Liver (tissue), 9 donors: ENCODE data around the gene CYTL1. TPM values are rescaled to one million over a fixed set of nuclear protein-coding genes. Genes with fewer than 3 reads are reported as not detected.
A peak's percentile ranks its signal among the peaks of the same experiment; 100 is the strongest.

Experiments
- DNase-seq: peaks from one replicate; pipeline ENCODE4 v3.0.0-alpha.2; 2017; ENCODE audit warnings: low spot score
- H3K27ac ChIP-seq, 2 donors: one replicate each; pipeline ENCODE4 v1.7.0; 2013; ENCODE audit warnings: inconsistent platforms in 2 of 2, low read length in 2 of 2, control low read depth in 1 of 2, low read depth in 1 of 2, mild to moderate bottlenecking in 1 of 2
- H3K27me3 ChIP-seq, 4 donors: one replicate each; pipeline versions ENCODE4 v1.6.1 to v1.7.0; 2013; ENCODE audit warnings: low read length in 3 of 4, inconsistent platforms in 1 of 4, mild to moderate bottlenecking in 1 of 4, moderate library complexity in 1 of 4; ENCODE audit not compliant: control insufficient read depth in 4 of 4, insufficient read depth in 4 of 4
- H3K36me3 ChIP-seq, 4 donors: one replicate each; pipeline versions ENCODE4 v1.6.1 to v1.7.0; 2013; ENCODE audit warnings: low read length in 3 of 4, mild to moderate bottlenecking in 3 of 4, low read depth in 1 of 4, moderate library complexity in 1 of 4; ENCODE audit not compliant: control insufficient read depth in 4 of 4, insufficient read depth in 3 of 4
- H3K4me1 ChIP-seq, 4 donors: one replicate each; pipeline versions ENCODE4 v1.6.1 to v1.7.0; 2013; ENCODE audit warnings: low read length in 3 of 4, mild to moderate bottlenecking in 3 of 4, moderate library complexity in 1 of 4; ENCODE audit not compliant: control insufficient read depth in 4 of 4, insufficient read depth in 4 of 4
- H3K4me3 ChIP-seq, 3 donors: one replicate each; pipeline versions ENCODE4 v1.6.1 to v1.7.0; 2013; ENCODE audit warnings: low read length in 3 of 3, control low read depth in 1 of 3, low read depth in 1 of 3, mild to moderate bottlenecking in 1 of 3
- H3K9ac ChIP-seq, 2 donors: one replicate each; pipeline ENCODE4 v1.7.0; 2013; ENCODE audit warnings: low read length in 2 of 2, mild to moderate bottlenecking in 2 of 2, moderate library complexity in 2 of 2, control low read depth in 1 of 2, low read depth in 1 of 2
- H3K9me3 ChIP-seq, 4 donors: one replicate each; pipeline versions ENCODE4 v1.6.1 to v1.7.0; 2013; ENCODE audit warnings: low read length in 3 of 4; ENCODE audit not compliant: control insufficient read depth in 4 of 4
- EGR1 ChIP-seq, 2 donors: IDR thresholded peaks; 2 replicates each; pipeline ENCODE4 v1.6.1; 2016 to 2018; ENCODE audit warnings: antibody characterized with exemption in 2 of 2, low read depth in 2 of 2
- FOXA1 ChIP-seq: IDR thresholded peaks from 2 replicates; pipeline ENCODE4 v1.6.1; 2016; ENCODE audit warnings: antibody characterized with exemption
- GABPA ChIP-seq, 2 donors: IDR thresholded peaks in 1 of 2; conservative IDR thresholded peaks in 1 of 2; 2 replicates each; pipeline ENCODE4 v1.6.1; 2016; ENCODE audit warnings: antibody characterized with exemption in 2 of 2, mild to moderate bottlenecking in 1 of 2, moderate library complexity in 1 of 2
- HNF4A ChIP-seq, 2 donors: conservative IDR thresholded peaks; 2 replicates each; pipeline ENCODE4 v1.6.1; 2016; ENCODE audit warnings: antibody characterized with exemption in 2 of 2, mild to moderate bottlenecking in 2 of 2
- HNF4G ChIP-seq: IDR thresholded peaks from 2 replicates; pipeline ENCODE4 v1.6.1; 2016; ENCODE audit warnings: antibody characterized with exemption
- NR2F2 ChIP-seq: IDR thresholded peaks from 2 replicates; pipeline ENCODE4 v1.6.1; 2016; ENCODE audit warnings: antibody characterized with exemption
- RAD21 ChIP-seq, 2 donors: IDR thresholded peaks; 2 replicates each; pipeline ENCODE4 v1.6.1; 2016; ENCODE audit warnings: antibody characterized with exemption in 2 of 2, mild to moderate bottlenecking in 2 of 2
- RXRA ChIP-seq, 2 donors: IDR thresholded peaks; 2 replicates each; pipeline ENCODE4 v1.6.1; 2017 to 2018; ENCODE audit warnings: antibody characterized with exemption in 2 of 2, mild to moderate bottlenecking in 1 of 2
- YY1 ChIP-seq: IDR thresholded peaks from 2 replicates; pipeline ENCODE4 v1.6.1; 2016; ENCODE audit warnings: antibody characterized with exemption, mild to moderate bottlenecking
- WGBS: extraction: QIAGEN DNeasy Blood & Tissue Kit; methylation state at CpG from one replicate; pipeline ENCODE4 v1.1.7; 2013; 5-methylcytosine and 5-hydroxymethylcytosine counted together
- polyA plus RNA-seq, 2 donors: library from polyadenylated mRNA; stranded (reverse) in 1 of 2; unstranded in 1 of 2; fragments of 200-250 nt in 1 of 2; fragments of >200 nt in 1 of 2; fragmentation: Nextera tagmentation in 1 of 2; extraction: Ambion mirVana in 1 of 2; gene quantifications; one replicate each; pipeline versions ENCODE4 v1.2.1 to v1.2.3, GENCODE V29; 2013 to 2015
- total RNA-seq, 2 donors: library from RNA; depleted of rRNA; stranded (reverse); fragments of >200 nt; gene quantifications; one replicate each; pipeline ENCODE4 v1.2.3, GENCODE V29; 2014
- TF ChIP-seq, protein P1 (sequence below): IDR thresholded peaks from 2 replicates; pipeline ENCODE4 v1.6.1; 2016; ENCODE audit warnings: antibody characterized with exemption, mild to moderate bottlenecking
- TF ChIP-seq, protein P2 (sequence below): IDR thresholded peaks from 2 replicates; pipeline ENCODE4 v1.6.1; 2016; ENCODE audit warnings: antibody characterized with exemption
- TF ChIP-seq, protein P3 (sequence below): IDR thresholded peaks from 2 replicates; pipeline ENCODE4 v1.6.1; 2016; ENCODE audit warnings: antibody characterized with exemption
- TF ChIP-seq, protein P4 (sequence below): fragments of 150-350 bp; IDR thresholded peaks from 2 replicates; pipeline ENCODE4 v1.5.1; 2017; ENCODE audit warnings: improper control_type of control experiment, low read depth, low read length; ENCODE audit not compliant: missing input control
- donor health status: healthy.
- donor health status: healthy.
- donor health status: healthy.
- donor health status: healthy.
- donor health status: healthy.

CYTL1 gene
- total and polyA plus RNA-seq, 4 donors = 0.13 to 4.6 TPM; not detected in 2

DNA sequence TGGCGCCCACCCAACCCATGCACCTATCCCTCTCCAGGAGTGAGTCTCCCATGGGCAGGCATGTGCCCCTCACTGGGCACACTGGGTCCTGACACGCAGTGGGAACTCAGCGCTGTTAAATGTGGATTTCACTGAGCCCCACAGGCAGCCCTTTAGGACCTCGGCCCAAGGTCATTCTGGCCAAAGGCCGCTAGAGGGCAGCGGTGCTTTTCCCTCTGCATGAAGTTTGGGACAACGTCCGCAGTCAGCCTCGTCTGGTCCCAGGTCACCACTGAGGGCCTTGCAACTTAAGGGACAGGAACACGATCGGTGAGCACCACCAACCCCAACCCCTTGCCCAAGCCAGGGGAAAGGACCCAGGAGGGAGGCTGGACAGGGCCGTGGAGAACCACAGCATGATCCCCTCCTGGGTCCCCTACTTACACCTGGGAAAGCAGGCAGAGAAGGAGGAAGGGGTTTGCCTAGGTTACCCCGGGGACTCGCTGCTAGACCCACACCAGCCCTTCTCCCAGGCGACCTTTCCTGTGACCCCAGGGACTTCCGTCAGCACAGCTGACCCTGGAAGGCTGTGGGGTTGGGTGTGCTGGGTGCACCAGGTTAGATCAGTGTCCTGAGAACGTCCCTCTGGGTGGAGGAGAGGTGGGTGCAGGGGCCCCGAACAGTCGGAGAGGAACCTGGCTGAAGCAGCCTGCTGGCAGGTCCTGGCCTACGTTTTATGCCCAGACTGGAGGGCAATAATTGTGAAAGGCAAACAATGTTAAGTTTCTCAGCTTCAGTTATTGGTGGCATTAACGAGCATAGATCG, 24.0 kb downstream of the CYTL1 start:
- Histone ChIP-seq H3K4me3 (no peak overlapping the region), H3K27me3 (peaks cover 0 to 3% (median 0%) of the 10 kb centered on the region in 4 donors), H3K36me3 (no peaks in the 10 kb centered on the region), H3K9ac (no peak overlapping the region), H3K4me1 (no peaks in the 10 kb centered on the region), H3K9me3 (no peaks in the 10 kb centered on the region), H3K27ac (no peak overlapping the region)
- DNase-seq = peak; percentile 75
- 27% methylated on average over 22 of the region's 22 CpGs for WGBS
- TF ChIP-seq NR2F2 (peak; percentile 17), HNF4A (conservative IDR thresholded peaks at IDR 0.05) (no peak), RAD21 (IDR thresholded peaks at IDR 0.05) (peak; percentile 81 to 88), HNF4G (no peak), FOXA1 (no peak), EGR1 (IDR thresholded peaks at IDR 0.05; ENCODE audit: low read depth in 2 of 2) (no peak), YY1 (no peak), RXRA (IDR thresholded peaks at IDR 0.05) (no peak)
- TF ChIP-seq, protein P1, sequence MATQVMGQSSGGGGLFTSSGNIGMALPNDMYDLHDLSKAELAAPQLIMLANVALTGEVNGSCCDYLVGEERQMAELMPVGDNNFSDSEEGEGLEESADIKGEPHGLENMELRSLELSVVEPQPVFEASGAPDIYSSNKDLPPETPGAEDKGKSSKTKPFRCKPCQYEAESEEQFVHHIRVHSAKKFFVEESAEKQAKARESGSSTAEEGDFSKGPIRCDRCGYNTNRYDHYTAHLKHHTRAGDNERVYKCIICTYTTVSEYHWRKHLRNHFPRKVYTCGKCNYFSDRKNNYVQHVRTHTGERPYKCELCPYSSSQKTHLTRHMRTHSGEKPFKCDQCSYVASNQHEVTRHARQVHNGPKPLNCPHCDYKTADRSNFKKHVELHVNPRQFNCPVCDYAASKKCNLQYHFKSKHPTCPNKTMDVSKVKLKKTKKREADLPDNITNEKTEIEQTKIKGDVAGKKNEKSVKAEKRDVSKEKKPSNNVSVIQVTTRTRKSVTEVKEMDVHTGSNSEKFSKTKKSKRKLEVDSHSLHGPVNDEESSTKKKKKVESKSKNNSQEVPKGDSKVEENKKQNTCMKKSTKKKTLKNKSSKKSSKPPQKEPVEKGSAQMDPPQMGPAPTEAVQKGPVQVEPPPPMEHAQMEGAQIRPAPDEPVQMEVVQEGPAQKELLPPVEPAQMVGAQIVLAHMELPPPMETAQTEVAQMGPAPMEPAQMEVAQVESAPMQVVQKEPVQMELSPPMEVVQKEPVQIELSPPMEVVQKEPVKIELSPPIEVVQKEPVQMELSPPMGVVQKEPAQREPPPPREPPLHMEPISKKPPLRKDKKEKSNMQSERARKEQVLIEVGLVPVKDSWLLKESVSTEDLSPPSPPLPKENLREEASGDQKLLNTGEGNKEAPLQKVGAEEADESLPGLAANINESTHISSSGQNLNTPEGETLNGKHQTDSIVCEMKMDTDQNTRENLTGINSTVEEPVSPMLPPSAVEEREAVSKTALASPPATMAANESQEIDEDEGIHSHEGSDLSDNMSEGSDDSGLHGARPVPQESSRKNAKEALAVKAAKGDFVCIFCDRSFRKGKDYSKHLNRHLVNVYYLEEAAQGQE = no peak
- TF ChIP-seq, protein P2, sequence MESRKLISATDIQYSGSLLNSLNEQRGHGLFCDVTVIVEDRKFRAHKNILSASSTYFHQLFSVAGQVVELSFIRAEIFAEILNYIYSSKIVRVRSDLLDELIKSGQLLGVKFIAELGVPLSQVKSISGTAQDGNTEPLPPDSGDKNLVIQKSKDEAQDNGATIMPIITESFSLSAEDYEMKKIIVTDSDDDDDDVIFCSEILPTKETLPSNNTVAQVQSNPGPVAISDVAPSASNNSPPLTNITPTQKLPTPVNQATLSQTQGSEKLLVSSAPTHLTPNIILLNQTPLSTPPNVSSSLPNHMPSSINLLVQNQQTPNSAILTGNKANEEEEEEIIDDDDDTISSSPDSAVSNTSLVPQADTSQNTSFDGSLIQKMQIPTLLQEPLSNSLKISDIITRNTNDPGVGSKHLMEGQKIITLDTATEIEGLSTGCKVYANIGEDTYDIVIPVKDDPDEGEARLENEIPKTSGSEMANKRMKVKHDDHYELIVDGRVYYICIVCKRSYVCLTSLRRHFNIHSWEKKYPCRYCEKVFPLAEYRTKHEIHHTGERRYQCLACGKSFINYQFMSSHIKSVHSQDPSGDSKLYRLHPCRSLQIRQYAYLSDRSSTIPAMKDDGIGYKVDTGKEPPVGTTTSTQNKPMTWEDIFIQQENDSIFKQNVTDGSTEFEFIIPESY = no peak
- TF ChIP-seq, protein P3, sequence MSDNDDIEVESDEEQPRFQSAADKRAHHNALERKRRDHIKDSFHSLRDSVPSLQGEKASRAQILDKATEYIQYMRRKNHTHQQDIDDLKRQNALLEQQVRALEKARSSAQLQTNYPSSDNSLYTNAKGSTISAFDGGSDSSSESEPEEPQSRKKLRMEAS = no peak
- TF ChIP-seq, protein P4, sequence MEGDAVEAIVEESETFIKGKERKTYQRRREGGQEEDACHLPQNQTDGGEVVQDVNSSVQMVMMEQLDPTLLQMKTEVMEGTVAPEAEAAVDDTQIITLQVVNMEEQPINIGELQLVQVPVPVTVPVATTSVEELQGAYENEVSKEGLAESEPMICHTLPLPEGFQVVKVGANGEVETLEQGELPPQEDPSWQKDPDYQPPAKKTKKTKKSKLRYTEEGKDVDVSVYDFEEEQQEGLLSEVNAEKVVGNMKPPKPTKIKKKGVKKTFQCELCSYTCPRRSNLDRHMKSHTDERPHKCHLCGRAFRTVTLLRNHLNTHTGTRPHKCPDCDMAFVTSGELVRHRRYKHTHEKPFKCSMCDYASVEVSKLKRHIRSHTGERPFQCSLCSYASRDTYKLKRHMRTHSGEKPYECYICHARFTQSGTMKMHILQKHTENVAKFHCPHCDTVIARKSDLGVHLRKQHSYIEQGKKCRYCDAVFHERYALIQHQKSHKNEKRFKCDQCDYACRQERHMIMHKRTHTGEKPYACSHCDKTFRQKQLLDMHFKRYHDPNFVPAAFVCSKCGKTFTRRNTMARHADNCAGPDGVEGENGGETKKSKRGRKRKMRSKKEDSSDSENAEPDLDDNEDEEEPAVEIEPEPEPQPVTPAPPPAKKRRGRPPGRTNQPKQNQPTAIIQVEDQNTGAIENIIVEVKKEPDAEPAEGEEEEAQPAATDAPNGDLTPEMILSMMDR = peak; percentile 92

DNA sequence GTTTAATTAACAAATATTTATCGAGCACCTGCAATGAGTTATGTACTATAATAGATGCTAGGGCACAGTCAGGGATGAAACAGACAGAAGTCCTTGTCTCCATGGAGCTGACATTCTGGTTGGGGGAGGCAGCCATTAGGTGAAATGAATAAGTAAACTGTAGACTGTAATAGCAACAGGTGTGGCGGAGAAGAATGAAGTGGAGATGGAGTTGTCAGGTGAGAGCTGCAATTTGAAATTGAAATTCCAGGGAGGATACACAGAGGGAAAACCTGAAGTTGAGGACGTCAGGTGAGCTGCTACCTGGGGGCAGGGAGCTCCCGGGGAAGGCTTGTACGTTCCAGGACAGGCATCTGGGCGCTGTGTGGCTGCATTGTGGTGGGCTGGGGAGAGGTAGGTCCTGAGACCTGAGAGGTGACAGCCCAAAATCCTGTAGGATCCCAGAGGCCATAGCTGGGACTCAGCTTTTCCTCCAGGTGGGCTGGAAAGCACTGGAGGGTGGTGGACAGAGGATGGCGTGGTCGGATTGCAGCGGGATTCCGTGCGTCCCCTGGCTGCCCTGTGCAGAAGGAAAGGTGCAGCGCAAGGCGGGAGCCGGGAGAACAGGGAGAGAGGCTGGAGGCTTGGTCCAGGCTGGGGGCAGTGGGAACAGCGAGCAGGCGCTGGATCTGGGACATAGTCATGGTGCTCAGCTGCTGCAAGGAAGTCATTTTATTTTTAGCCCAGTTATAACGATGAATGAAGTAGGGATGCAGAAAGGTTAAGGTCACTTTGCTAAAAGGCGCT, 24.8 kb downstream of the CYTL1 start:
- 63% methylated on average over 18 of the region's 18 CpGs for WGBS
- Histone ChIP-seq H3K4me3 (no peak overlapping the region), H3K4me1 (no peaks in the 10 kb centered on the region), H3K36me3 (no peaks in the 10 kb centered on the region), H3K27ac (no peak overlapping the region), H3K9ac (no peak overlapping the region), H3K9me3 (no peaks in the 10 kb centered on the region), H3K27me3 (peaks cover 0 to 3% (median 0%) of the 10 kb centered on the region in 4 donors)
- TF ChIP-seq GABPA (IDR thresholded peaks at IDR 0.05 in 1 of 2, conservative IDR thresholded peaks at IDR 0.05 in 1 of 2) = no peak
- no peak for DNase-seq
